Peyer's patch (tissue), 4 donors: ENCODE results near the gene SYS1. TPM values are rescaled to one million over a fixed set of nuclear protein-coding genes. Genes with fewer than 3 reads are reported as not detected.
A peak's percentile ranks its signal among the peaks of the same experiment; 100 is the strongest.

Experiments used
- DNase-seq, 3 donors: peaks; one replicate each; pipeline ENCODE4 v3.0.0-alpha.2; 2017 to 2019
- H3K27ac ChIP-seq, 4 donors: fragments of 200-600 bp; sonication (generic); one replicate each; pipeline ENCODE4 v1.5.1; 2016 to 2019
- H3K27me3 ChIP-seq, 2 donors: fragments of 200-600 bp; sonication (generic); one replicate each; pipeline ENCODE4 v1.5.1; 2019
- H3K36me3 ChIP-seq, 3 donors: fragments of 200-600 bp; sonication (generic); one replicate each; pipeline ENCODE4 v1.5.1; 2016 to 2019
- H3K4me1 ChIP-seq, 4 donors: fragments of 200-600 bp; sonication (generic); one replicate each; pipeline ENCODE4 v1.5.1; 2016 to 2019
- H3K4me3 ChIP-seq, 4 donors: fragments of 200-600 bp; sonication (generic); 1 replicate in 3 of 4; 2 replicates in 1 of 4; pipeline ENCODE4 v1.5.1; 2016 to 2019; ENCODE audit warnings: mild to moderate bottlenecking in 1 of 4
- H3K9me3 ChIP-seq, 4 donors: fragments of 200-600 bp; sonication (generic); one replicate each; pipeline ENCODE4 v1.5.1; 2016 to 2019; ENCODE audit warnings: mild to moderate bottlenecking in 1 of 4
- CTCF ChIP-seq, 6 experiments: fragments of 450-650 bp in 4 of 6; fragments of 200-600 bp in 2 of 6; sonication (generic) in 1 of 6; IDR thresholded peaks; one replicate each; pipeline ENCODE4 v1.5.1; 2017 to 2019; ENCODE audit warnings: antibody characterized with exemption in 6 of 6, mild to moderate bottlenecking in 3 of 6, moderate library complexity in 1 of 6
- POLR2A ChIP-seq, 2 donors: fragments of 450-650 bp; IDR thresholded peaks; one replicate each; pipeline ENCODE4 v1.5.1; 2017; ENCODE audit warnings: antibody characterized with exemption in 2 of 2, mild to moderate bottlenecking in 2 of 2, moderate library complexity in 2 of 2
- total RNA-seq, 4 donors: library from RNA; depleted of rRNA; stranded (reverse); fragments of >200 nt; gene quantifications; one replicate each; pipeline ENCODE4 v1.1.0, GENCODE V29; 2016

SYS1 gene
- total RNA-seq, 4 donors from 2014 or later, result 23.1 to 62.2 (median 46.9) TPM

GRCh38 chr20:45412653-45413052 is 49.7 kb downstream of the SYS1 start:
- DNase-seq, result no peak
- Histone ChIP-seq H3K9me3 (no peaks in the 10 kb centered on the region), H3K4me1 (peaks cover 0 to 41% (median 8%) of the 10 kb centered on the region in 4 donors), H3K4me3 (no peak overlapping the region), H3K27me3 (no peaks in the 10 kb centered on the region), H3K36me3 (peaks cover 0 to 15% (median 0%) of the 10 kb centered on the region in 3 donors), H3K27ac (no peak overlapping the region)
- TF ChIP-seq CTCF (IDR thresholded peaks at IDR 0.05) (no peak), POLR2A (IDR thresholded peaks at IDR 0.05) (no peak)

GRCh38 chr20:45413479-45413878 is 50.5 kb downstream of the SYS1 start:
- H3K4me3 ChIP-seq, result no peak overlapping the region
- no peaks in the 10 kb centered on the region for H3K9me3 ChIP-seq
- H3K27ac ChIP-seq, result no peak overlapping the region
- no peaks in the 10 kb centered on the region for H3K27me3 ChIP-seq
- no peak for TF ChIP-seq POLR2A (IDR thresholded peaks at IDR 0.05)
- no peak for TF ChIP-seq CTCF (IDR thresholded peaks at IDR 0.05)
- H3K36me3 ChIP-seq, result peaks cover 0 to 15% (median 0%) of the 10 kb centered on the region in 3 donors
- no peak for DNase-seq
- H3K4me1 ChIP-seq, result peaks cover 0 to 41% (median 11%) of the 10 kb centered on the region in 4 donors

- H3K4me1 ChIP-seq, result peaks cover 0 to 36% (median 14%) of the 10 kb centered on the region in 4 donors
- TF ChIP-seq CTCF (IDR thresholded peaks at IDR 0.05) (peak in 1 of 6 experiments; percentile 15), POLR2A (IDR thresholded peaks at IDR 0.05) (peak; percentile 91 to 95)
These were observed 53.1 kb downstream of the SYS1 start, which contains the start of gene PIGT for GRCh38 chr20:45415822-45416637. PIGT (plus strand) TSS chr20:45416141; CDS start chr20:45416157, 16 bp downstream.

GRCh38 chr20:45416917-45417316 is 54.0 kb downstream of the SYS1 start:
- TF ChIP-seq POLR2A (IDR thresholded peaks at IDR 0.05), result no peak
- no peak for TF ChIP-seq CTCF (IDR thresholded peaks at IDR 0.05)
- Histone ChIP-seq H3K27ac (peak overlapping the region in 2 of 4 donors; percentile 81 to 82), H3K36me3 (peaks cover 0 to 29% (median 0%) of the 10 kb centered on the region in 3 donors), H3K9me3 (no peaks in the 10 kb centered on the region), H3K4me3 (peak overlapping the region; percentile 70 to 99 (median 90)), H3K4me1 (peaks cover 0 to 29% (median 14%) of the 10 kb centered on the region in 4 donors), H3K27me3 (no peaks in the 10 kb centered on the region)
- no peak for DNase-seq

More at GRCh38 chr20:45415822-45416637, 53.1 kb downstream of the SYS1 start, which contains the start of gene PIGT:
- no peaks in the 10 kb centered on the region for H3K27me3 ChIP-seq
- H3K4me3 ChIP-seq, result peak within 1 kb of the TSS; percentile 70 to 99 (median 90)
- H3K27ac ChIP-seq, result peak within 1 kb of the TSS; percentile 77 to 82 (median 81)
- peaks cover 0 to 20% (median 0%) of the 10 kb centered on the region in 3 donors for H3K36me3 ChIP-seq
- DNase-seq, result peak; percentile 88 to 96 (median 91)
- no peaks in the 10 kb centered on the region for H3K9me3 ChIP-seq

Other genes with a start within 250 kb of the SYS1 start
- not detected for gene WFDC5, start 248.0 kb upstream of the SYS1 start, total RNA-seq
- not detected for gene WFDC12, start 238.7 kb upstream of the SYS1 start, total RNA-seq
- gene PI3, start 188.3 kb upstream of the SYS1 start, total RNA-seq, result 10 to 100 TPM in 2 of 4 donors, 1 to 10 TPM in 1, not detected in 1; 3.4 to 70.2 (median 58.7) TPM
- gene SEMG1, start 156.1 kb upstream of the SYS1 start, total RNA-seq, result not detected
- not detected for gene SEMG2, start 141.8 kb upstream of the SYS1 start, total RNA-seq
- 10 to 100 TPM in 3 of 4 donors, 1 to 10 TPM in 1; 8.3 to 28.0 (median 17.8) TPM for gene SLPI, start 108.6 kb upstream of the SYS1 start, total RNA-seq
- not detected for gene RBPJL, start 56.3 kb upstream of the SYS1 start, total RNA-seq
- gene MATN4, start 54.9 kb upstream of the SYS1 start, total RNA-seq, result not detected
- 10 to 100 TPM; 21.5 to 49.7 (median 32.5) TPM for gene SDC4, start 14.7 kb upstream of the SYS1 start, total RNA-seq
- not detected for gene TP53TG5, start 15.2 kb downstream of the SYS1 start, total RNA-seq
- 10 to 100 TPM; 62.7 to 75.2 (median 68.0) TPM for gene DBNDD2, start 45.1 kb downstream of the SYS1 start, total RNA-seq
- 100 to 1,000 TPM in 3 of 4 donors, 10 to 100 TPM in 1; 87.5 to 147 (median 113) TPM for gene PIGT, start 53.0 kb downstream of the SYS1 start, total RNA-seq
- gene WFDC2, start 106.6 kb downstream of the SYS1 start, total RNA-seq, result 10 to 100 TPM in 1 of 4 donors, 1 to 10 TPM in 2, not detected in 1; 2.1 to 12.4 (median 7.9) TPM
- not detected for gene SPINT3, start 152.5 kb downstream of the SYS1 start, total RNA-seq
- gene WFDC6, start 176.3 kb downstream of the SYS1 start, total RNA-seq, result not detected
- not detected for gene EPPIN, start 184.2 kb downstream of the SYS1 start, total RNA-seq
- gene WFDC8, start 216.1 kb downstream of the SYS1 start, total RNA-seq, result not detected